Measurements from ENCODE around the gene NUP214. TPM values are rescaled to one million over a fixed set of nuclear protein-coding genes. Genes with fewer than 3 reads are reported as not detected.
"Not testable (repeated sequence)": the region's sequence is repeated elsewhere in the genome, so short reads cannot be mapped to it uniquely, and the experiment has no call there.

The NUP214 gene
- total RNA-seq, 1 donor from 2014 or later: 77.7 TPM

- no peak overlapping the region for H3K4me3 Mint-ChIP-seq
- no peaks in the 10 kb centered on the region for H3K9me3 Mint-ChIP-seq
- H3K27me3 Mint-ChIP-seq: peaks cover 23% of the 10 kb centered on the region
- no peak overlapping the region for H3K27ac Mint-ChIP-seq
- intact Hi-C loops (cut with micrococcal nuclease): no loop called here
- no peak for DNase-seq
- no peaks in the 10 kb centered on the region for H3K36me3 Mint-ChIP-seq (ENCODE audit: low read depth)
- peaks cover 3% of the 10 kb centered on the region for H3K4me1 Mint-ChIP-seq
Observed at GRCh38 chr9:131092030-131092429, 33.4 kb upstream of the NUP214 start.

GRCh38 chr9:131092548-131093440 lies 32.6 kb upstream of the NUP214 start:
- Mint-ChIP-seq H3K27ac (no peak overlapping the region), H3K9me3 (no peaks in the 10 kb centered on the region), H3K36me3 (ENCODE audit: low read depth) (no peaks in the 10 kb centered on the region), H3K4me1 (peaks cover 3% of the 10 kb centered on the region), H3K4me3 (no peak overlapping the region), H3K27me3 (peaks cover 30% of the 10 kb centered on the region)
- DNase-seq: no peak
- intact Hi-C loops (cut with micrococcal nuclease): no loop called here

- no peak overlapping the region for H3K4me3 Mint-ChIP-seq
- no peak for DNase-seq
- H3K27ac Mint-ChIP-seq: no peak overlapping the region
- H3K9me3 Mint-ChIP-seq: no peaks in the 10 kb centered on the region
- peaks cover 3% of the 10 kb centered on the region for H3K4me1 Mint-ChIP-seq
- no peaks in the 10 kb centered on the region for H3K36me3 Mint-ChIP-seq (ENCODE audit: low read depth)
- intact Hi-C loops (cut with micrococcal nuclease): no loop called here
- H3K27me3 Mint-ChIP-seq: peaks cover 33% of the 10 kb centered on the region
Observed at GRCh38 chr9:131094015-131094414, 31.4 kb upstream of the NUP214 start.

GRCh38 chr9:131094622-131095021 lies 30.8 kb upstream of the NUP214 start:
- H3K4me1 Mint-ChIP-seq: peaks cover 3% of the 10 kb centered on the region
- peak overlapping the region; percentile 17 for H3K4me3 Mint-ChIP-seq
- intact Hi-C loops (cut with micrococcal nuclease): no loop called here
- no peak for DNase-seq
- no peaks in the 10 kb centered on the region for H3K9me3 Mint-ChIP-seq
- no peaks in the 10 kb centered on the region for H3K36me3 Mint-ChIP-seq (ENCODE audit: low read depth)
- peaks cover 35% of the 10 kb centered on the region for H3K27me3 Mint-ChIP-seq
- H3K27ac Mint-ChIP-seq: no peak overlapping the region

GRCh38 chr9:131095666-131096268 lies 29.6 kb upstream of the NUP214 start:
- peaks cover 35% of the 10 kb centered on the region for H3K27me3 Mint-ChIP-seq
- H3K4me1 Mint-ChIP-seq: peaks cover 3% of the 10 kb centered on the region
- H3K4me3 Mint-ChIP-seq: peak overlapping the region; percentile 61
- peak; percentile 71 for DNase-seq
- intact Hi-C loops (cut with micrococcal nuclease): no loop called here
- H3K36me3 Mint-ChIP-seq (ENCODE audit: low read depth): no peaks in the 10 kb centered on the region
- H3K27ac Mint-ChIP-seq: no peak overlapping the region
- no peaks in the 10 kb centered on the region for H3K9me3 Mint-ChIP-seq

GRCh38 chr9:131096269-131097125 lies 28.9 kb upstream of the NUP214 start, which contains the start of gene AIF1L:
Gene AIF1L, plus strand, starts transcription at chr9:131096531. Its CDS starts 99 bp downstream, at chr9:131096630.
- DNase-seq: peak; percentile 65

GRCh38 chr9:131097126-131097947 lies 28.0 kb upstream of the NUP214 start:
- Mint-ChIP-seq H3K9me3 (no peaks in the 10 kb centered on the region), H3K27me3 (peaks cover 35% of the 10 kb centered on the region), H3K4me3 (peak overlapping the region; percentile 53), H3K36me3 (ENCODE audit: low read depth) (no peaks in the 10 kb centered on the region), H3K4me1 (peaks cover 3% of the 10 kb centered on the region), H3K27ac (no peak overlapping the region)
- DNase-seq: no peak
- intact Hi-C loops (cut with micrococcal nuclease): no loop called here

More at GRCh38 chr9:131096269-131097125, 28.9 kb upstream of the NUP214 start, which contains the start of gene AIF1L:
- no peak within 1 kb of the TSS for H3K27ac Mint-ChIP-seq
- H3K36me3 Mint-ChIP-seq (ENCODE audit: low read depth): no peaks in the 10 kb centered on the region
- H3K4me3 Mint-ChIP-seq: peak within 1 kb of the TSS; percentile 61
- intact Hi-C loops (cut with micrococcal nuclease): no loop called here
- H3K27me3 Mint-ChIP-seq: peaks cover 35% of the 10 kb centered on the region
- H3K9me3 Mint-ChIP-seq: no peaks in the 10 kb centered on the region
- H3K4me1 Mint-ChIP-seq: peaks cover 3% of the 10 kb centered on the region

- no peak overlapping the region for H3K4me3 Mint-ChIP-seq
- intact Hi-C loops (cut with micrococcal nuclease): no loop called here
- no peaks in the 10 kb centered on the region for H3K9me3 Mint-ChIP-seq
- H3K36me3 Mint-ChIP-seq (ENCODE audit: low read depth): no peaks in the 10 kb centered on the region
- H3K27ac Mint-ChIP-seq: no peak overlapping the region
- H3K4me1 Mint-ChIP-seq: peaks cover 3% of the 10 kb centered on the region
- peaks cover 35% of the 10 kb centered on the region for H3K27me3 Mint-ChIP-seq
- no peak for DNase-seq
Observed at GRCh38 chr9:131097948-131098278, 27.5 kb upstream of the NUP214 start.

- no peaks in the 10 kb centered on the region for H3K36me3 Mint-ChIP-seq (ENCODE audit: low read depth)
- no peak overlapping the region for H3K4me3 Mint-ChIP-seq
- intact Hi-C loops (cut with micrococcal nuclease): no loop called here
- no peak for DNase-seq
- H3K4me1 Mint-ChIP-seq: peaks cover 3% of the 10 kb centered on the region
- H3K27ac Mint-ChIP-seq: no peak overlapping the region
- H3K27me3 Mint-ChIP-seq: peaks cover 35% of the 10 kb centered on the region
- no peaks in the 10 kb centered on the region for H3K9me3 Mint-ChIP-seq
Observed at GRCh38 chr9:131098391-131099101, 26.8 kb upstream of the NUP214 start.

- no peaks in the 10 kb centered on the region for H3K9me3 Mint-ChIP-seq
- no peak overlapping the region for H3K27ac Mint-ChIP-seq
- no peak overlapping the region for H3K4me3 Mint-ChIP-seq
- H3K27me3 Mint-ChIP-seq: peaks cover 34% of the 10 kb centered on the region
- no peak for DNase-seq
- no peaks in the 10 kb centered on the region for H3K36me3 Mint-ChIP-seq (ENCODE audit: low read depth)
- peaks cover 3% of the 10 kb centered on the region for H3K4me1 Mint-ChIP-seq
- intact Hi-C loops (cut with micrococcal nuclease): no loop called here
Observed at GRCh38 chr9:131099102-131099606, 26.2 kb upstream of the NUP214 start.

GRCh38 chr9:131099845-131100244 lies 25.5 kb upstream of the NUP214 start:
- not testable (repeated sequence) for H3K36me3 Mint-ChIP-seq (ENCODE audit: low read depth); DNase-seq

GRCh38 chr9:131100445-131100844 lies 24.9 kb upstream of the NUP214 start:
- Mint-ChIP-seq H3K27me3 (peaks cover 22% of the 10 kb centered on the region), H3K36me3 (ENCODE audit: low read depth) (no peaks in the 10 kb centered on the region), H3K4me1 (peaks cover 3% of the 10 kb centered on the region), H3K4me3 (no peak overlapping the region), H3K9me3 (no peaks in the 10 kb centered on the region), H3K27ac (no peak overlapping the region)
- DNase-seq: no peak
- intact Hi-C loops (cut with micrococcal nuclease): no loop called here

More at GRCh38 chr9:131099845-131100244, 25.5 kb upstream of the NUP214 start:
- H3K27me3 Mint-ChIP-seq: peaks cover 28% of the 10 kb centered on the region
- H3K9me3 Mint-ChIP-seq; intact Hi-C loops (cut with micrococcal nuclease); H3K27ac Mint-ChIP-seq; H3K4me1 Mint-ChIP-seq; H3K4me3 Mint-ChIP-seq: not testable (repeated sequence)
